RKO (cell line): Measurements from ENCODE around the gene ASB5.
"Not testable (repeated sequence)": the region's sequence is repeated elsewhere in the genome, so short reads cannot be mapped to it uniquely, and the experiment has no call there.

ENCODE experiments used
- DNase-seq: peaks from one replicate; pipeline ENCODE4 v3.0.0-alpha.2; 2016; ENCODE audit warnings: low spot score

ASB5 gene, protein sequence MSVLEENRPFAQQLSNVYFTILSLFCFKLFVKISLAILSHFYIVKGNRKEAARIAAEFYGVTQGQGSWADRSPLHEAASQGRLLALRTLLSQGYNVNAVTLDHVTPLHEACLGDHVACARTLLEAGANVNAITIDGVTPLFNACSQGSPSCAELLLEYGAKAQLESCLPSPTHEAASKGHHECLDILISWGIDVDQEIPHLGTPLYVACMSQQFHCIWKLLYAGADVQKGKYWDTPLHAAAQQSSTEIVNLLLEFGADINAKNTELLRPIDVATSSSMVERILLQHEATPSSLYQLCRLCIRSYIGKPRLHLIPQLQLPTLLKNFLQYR

DNA sequence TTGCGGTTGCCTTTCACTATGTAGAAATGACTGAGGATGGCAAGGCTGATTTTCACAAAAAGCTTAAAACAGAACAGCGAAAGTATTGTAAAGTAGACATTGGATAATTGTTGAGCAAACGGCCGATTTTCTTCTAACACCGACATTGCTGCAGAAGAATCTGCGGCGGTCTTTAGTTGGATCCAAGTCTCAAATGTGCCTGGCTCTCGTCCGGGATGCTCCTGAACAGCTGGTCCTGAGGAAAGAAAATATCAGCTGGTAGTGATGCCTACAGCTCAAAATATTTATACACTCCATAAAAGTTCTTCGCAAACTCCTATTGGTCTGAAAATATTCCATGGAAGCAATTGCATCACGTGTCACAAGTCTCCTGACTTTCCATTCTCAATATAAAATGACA lies at the start of gene ASB5:
ASB5 (minus strand) TSS at position 260 of the 400 bp plus-strand sequence; CDS start at position 146, 114 bp downstream.
- no peak for DNase-seq

DNA sequence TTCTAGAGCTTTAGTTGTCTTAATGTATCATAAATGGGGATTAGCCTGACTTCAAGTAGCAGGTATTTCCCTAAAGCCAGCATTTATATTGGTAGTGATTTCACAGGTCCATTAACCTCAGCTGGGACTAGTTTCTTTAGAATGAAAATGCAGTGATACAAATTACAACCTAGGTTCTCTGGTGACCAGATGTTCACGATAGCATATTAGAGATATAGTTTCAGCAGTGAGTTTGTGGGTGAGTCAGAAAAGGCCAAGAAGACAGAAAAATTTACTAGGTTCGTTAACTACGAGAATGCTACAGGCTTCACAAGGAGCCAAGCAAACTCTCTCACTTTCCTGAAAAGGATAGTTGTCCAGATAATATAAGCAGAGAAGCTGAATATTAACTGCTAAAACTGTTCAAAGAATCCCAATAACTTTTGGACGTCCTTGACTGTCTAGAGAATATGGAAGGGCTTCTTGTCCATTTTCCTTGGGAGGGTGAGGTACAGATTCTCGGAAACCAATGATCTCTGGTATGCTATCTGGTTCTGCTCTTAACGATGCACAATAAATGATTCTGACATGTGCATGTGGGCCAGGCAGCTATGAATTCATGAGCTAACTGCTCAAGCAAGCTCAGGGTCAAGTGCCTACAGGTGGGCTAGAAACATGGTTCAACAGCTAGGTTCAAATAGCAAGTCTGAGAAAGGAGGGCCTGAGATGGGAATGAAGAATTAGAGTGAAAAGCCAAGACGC lies 44.7 kb upstream of the ASB5 start:
- DNase-seq = no peak

DNA sequence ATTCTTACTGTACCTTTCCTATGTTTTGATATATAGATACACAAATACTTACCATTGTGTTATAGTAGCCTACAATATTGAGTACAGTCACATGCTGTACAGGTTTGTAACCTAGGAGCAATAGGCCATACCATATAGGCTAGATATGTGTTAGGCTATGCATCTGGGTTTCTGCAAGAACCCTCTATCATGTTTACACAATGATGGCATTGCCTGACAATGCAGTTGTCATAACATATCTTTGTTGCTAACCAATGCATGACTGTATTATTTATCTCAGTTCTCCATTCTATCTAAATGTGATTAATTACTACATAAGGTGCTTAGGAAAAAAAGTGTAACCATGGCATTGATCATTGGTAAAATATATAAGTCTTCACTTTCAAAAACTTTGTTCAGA lies 40.8 kb upstream of the ASB5 start:
- no peak for DNase-seq

DNA sequence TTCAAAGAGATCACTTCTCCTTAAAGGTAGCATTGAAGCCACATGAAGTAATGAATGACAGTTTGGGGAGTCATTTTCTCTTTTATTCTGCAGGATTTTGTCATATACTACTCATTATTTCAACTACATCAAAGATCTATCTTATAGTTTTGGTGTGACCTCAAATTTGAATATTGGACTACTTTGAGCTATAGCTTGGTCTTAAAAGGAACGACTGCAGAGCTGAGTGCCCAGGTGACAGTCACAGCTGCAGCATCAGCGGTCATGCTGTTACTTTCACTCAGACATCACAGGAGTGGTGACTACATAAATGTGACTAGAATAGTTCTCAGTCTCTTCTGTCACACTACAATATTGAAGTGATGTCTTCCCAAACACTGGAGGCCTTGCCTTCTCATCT lies 40.0 kb upstream of the ASB5 start:
- DNase-seq = no peak

DNA sequence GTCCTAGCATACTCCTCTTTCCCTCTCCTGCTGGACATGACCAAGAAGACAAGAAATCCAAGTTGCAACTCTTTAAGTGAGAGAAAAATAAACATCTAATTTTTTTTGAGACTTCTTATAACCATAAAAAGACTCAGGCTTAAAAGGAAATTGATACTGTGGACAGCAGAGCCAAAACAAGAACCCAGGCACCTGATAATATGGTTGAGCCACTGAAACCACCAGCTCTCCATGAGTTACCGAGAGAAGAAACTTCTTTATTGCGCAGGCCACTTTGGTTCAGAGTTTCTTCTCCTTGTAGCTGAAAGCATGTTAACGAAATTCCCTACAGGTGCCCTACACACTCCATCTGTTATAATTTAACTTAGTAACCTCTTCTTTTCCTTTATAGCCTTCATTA lies 39.4 kb upstream of the ASB5 start:
- DNase-seq = no peak

DNA sequence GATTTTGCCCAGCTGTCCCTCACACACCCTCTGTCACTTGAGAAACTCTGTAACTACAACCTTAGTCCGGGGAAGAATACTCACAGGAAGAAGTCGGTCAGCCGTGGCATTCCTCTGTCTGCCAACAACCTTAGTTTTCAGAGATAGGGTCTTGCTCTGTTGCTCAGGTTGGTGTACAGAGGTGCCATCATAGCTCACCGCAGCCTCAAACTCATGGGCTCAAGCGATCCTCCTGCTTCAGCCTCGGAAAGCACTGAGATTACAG lies 38.6 kb upstream of the ASB5 start:
- no peak for DNase-seq

DNA sequence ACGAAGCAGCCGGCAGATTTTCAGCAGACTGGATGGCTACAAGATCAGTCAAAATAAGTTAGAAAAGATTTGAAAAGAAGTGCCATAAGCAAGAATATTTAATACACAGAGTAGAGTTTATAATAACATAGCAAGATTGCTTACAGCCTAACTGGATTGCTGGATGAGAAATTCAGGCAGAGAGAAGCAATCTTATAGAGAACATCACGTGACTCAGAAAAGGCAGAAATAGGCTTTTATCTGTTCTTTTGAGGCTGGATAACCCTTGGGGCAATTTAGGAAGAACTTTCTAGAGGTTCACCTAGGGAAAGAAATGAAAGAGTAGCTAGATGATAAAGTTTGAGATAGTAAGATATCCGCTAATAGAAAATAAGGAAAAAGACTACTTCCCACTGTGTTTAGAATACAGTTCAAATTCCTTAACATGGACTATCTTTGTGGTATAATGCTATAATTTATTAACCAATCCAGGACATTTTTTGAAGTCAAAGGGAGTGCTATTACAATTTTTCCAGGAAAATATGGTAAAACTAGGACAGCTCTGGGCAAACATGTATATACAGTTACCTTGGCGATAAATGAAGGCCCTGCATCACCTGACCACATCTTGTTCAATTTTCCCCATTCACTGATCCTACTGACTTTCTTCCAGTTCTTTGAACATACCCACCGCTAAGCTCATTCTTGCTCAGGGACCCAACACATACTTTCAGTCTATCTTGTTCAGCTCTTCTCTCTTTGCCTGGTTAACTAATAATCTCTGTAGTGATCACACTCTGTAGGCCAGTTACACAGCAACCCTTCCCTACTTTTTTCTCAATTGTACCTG lies 38.0 kb upstream of the ASB5 start:
- DNase-seq = no peak

DNA sequence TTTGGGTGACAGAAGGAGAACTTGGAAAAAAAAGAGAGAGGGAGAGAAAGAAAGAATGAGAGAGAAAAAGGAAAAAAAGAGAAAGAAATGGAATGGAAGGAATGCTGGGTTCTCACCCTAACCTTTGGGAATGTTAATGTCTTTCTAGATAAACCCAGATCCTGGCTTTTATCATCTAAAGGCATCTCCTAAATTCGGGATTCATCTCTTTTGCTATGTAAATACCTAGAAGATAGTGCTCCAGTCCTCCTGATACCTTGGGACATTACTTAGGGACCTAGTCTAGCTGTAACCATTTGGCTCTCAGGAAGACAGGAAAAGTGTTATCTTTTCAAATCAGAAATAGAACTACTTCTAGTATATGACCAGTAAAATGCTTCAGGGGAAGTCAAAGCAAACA lies 34.9 kb upstream of the ASB5 start:
- DNase-seq = no peak

DNA sequence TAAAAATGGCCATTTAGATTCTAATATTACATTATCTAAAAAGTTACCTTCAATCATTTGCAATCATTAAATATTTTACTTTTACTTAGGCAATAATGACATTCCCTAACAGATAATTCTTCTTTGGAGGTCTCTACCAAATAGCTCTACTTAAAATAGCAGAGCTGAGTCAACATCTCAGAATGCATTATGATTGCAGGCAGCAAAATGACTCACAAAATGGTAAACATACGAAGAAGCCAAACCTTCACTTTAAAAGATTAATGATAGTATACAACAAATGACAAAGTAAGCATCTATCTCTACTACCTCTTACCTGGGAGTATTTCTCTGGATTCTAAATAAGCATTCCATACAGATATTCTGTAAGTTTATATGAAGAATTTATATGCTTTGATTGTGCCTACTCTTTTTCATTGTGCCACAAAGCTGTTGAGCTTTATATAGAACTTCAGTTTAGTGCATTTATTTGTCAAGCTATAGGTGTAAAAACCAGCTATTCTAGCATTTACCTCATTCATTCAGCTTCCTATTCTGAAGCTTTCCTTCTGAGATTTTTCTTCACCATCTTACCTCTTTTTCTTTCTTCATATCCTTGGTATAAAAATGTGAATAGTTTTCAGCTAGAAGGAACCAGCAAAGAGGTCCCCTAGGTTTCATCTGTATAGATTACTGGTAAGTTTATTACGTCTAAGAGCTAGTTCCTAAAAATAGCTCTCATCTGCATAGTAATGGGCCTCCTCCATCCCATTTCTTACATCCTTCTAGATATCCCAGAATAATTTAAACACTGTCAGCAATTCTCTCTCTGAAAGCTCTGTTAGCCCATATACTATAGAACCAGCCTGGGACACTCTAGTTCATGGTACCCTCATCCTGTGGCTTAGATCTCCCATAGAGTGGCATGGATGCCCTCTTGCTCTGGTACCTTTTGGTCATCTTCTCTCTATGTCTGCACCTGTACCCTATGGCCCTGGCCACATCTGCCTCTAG lies 33.6 kb upstream of the ASB5 start:
- DNase-seq = peak; percentile 62

DNA sequence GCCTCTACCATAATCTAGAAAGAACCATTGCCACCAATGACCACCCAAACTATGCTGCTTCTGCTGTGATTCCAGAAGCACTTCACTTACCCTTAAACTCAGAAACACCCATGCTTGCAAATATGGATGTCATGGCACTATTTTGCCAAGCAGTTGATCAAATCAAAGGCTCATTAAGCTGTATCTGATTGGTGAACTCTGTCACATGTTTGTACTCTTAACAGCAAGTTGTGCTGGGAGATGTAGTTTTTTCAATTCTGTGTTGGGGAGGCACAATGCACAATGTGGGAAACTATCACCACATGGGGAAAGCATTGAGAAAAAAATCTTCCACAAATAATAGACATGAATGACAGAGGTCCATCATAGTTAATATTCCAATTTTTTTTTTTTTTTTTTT lies 31.5 kb upstream of the ASB5 start:
- DNase-seq = no peak

DNA sequence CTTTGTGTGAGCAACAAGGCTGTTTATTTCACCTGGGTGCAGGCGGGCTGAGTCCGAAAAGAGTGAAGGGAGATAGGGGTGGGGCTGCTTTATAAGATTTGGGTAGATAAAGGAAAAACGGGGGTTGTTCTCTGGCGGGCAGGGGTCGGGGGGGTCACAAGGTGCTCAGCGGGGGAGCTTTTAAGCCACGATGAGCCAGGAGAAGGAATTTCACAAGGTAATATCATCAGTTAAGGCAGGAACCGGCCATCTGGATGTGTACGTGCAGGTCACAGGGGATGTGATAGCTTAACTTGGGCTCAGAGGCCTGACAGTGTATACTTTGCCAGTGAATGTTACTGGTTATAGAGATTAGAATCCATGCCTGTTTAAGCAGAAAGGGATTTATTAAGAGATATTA lies 31.0 kb upstream of the ASB5 start:
- no peak for DNase-seq

DNA sequence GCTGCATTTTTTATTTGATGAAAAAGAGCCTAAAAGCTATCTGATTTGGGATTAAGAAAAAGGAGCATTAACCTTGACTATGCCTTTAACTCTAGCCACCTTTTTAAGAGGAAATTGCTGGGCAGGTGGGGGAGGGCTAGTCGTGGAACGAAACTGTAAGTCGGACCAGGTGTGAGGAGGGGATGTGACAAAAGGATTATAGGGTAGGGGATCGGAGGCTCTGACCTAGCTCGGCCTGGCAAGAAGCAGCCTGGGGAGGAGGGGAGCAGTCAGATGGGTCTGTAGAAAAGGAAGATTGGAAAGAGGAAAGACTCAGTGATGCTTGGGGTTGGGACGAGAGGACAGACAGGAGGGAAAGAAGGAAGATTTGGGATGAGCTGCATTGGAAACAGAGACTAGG lies 29.6 kb upstream of the ASB5 start:
- no peak for DNase-seq

DNA sequence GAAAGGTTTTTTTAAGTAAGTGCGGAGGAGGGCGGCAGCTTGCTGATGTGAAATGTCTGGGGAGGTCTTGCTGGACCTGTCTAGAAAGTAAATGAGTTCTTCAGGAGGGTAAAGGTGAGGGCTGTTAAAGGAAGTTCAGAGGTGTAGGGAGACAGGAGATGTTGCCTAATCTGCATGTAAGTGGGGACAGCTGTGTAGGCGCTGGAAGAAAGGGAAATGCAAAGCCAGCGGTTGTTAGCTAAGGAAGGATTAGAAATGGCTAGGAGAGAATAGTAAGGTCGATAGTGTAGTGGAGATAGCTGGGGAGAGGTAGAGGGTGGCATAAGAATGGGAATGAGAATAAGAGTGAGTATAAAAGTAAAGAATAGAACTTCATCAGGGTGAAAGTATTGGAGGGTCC lies 26.9 kb upstream of the ASB5 start:
- DNase-seq = not testable (repeated sequence)

DNA sequence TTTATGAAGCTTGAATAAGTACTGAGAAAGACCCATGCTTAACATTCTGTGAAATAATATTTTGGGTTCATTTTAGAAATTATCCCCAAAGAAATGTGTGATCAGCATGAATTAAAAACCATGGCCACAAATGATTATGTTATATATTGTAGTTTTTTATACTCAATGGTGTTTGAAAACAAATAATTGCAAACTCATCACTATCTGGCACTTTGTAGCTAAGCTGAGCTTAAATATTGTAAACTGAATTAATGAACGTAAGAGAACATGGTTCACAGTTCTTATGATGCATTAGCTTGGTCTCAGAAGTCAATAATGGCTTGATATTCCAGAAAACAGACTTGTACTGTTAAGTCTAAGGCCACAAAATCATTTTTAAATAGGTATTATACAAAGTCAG lies 24.6 kb upstream of the ASB5 start:
- DNase-seq = no peak

DNA sequence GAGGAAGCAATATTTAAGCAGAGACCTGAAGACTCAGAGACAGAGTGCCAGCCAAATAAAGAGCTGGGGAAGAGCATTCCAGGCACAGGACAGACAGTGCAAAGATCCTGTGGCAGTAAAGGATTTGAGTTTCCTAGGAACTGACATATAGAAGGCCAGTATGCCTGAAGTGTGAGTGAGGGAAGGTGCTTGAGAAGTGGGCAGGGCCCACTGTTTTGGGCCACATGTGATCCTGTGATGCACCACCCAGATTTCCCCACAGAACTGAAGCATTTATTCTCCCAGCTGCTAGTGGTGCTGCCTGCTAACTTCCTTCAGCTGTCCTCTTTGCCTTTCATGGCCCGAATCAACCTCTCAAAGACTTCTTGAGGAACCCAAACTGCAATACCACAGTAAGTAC lies 23.9 kb upstream of the ASB5 start:
- no peak for DNase-seq

DNA sequence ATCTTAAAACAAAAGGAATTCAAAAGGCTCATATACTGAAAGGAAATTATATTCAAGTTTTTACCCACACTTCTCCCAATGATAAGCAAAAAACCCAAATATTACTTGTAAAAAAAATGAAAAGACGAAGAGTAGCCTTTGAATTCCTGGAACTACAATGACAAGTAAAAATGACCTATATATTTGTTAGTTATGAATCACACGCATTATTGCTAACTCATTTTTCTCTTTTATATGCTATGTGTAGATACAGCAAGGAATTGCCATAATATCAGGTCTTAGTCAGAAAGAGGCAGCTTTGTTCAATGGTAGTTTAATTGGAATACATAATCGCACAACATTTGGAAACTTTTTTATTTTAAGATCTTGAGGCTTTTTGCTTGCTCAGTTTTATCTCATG lies 22.7 kb upstream of the ASB5 start:
- DNase-seq = no peak

DNA sequence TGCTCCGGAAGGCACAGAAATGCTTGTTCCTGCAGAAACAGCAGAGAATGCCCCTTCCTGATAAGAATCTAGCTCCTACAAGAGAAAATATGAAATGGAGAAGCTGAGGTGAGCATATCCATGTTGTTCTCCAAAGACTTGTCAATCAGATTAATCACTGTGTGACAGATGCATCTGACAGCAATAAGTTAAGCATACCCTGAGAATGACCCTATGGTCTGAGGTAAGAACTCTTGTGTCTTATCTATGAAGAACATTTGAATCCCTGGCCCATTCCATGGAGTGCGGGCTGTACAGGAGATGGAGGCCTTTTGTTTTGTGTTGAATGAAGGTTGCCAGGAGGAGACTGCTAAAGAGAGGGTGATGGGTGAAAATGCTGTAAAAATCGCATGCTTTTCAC lies 21.5 kb upstream of the ASB5 start:
- DNase-seq = no peak

DNA sequence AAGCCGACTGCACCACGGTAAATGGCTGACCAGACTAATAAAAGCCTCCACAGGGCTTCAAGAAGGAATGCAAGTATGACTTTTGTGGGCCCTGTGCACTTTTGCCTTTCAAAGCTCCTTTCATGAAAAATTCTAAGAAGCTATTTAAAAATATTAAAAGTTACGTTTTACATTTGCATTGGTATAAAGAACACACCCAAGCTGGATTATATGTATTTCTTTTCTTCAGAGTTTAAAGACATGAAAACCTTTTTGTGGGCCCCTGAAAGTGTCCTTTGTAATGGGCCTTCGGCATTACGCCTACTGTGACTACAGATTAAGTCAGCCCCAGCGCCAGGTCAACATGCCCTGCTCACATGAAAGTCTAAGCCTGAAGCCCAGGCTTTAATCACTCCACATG lies 20.5 kb upstream of the ASB5 start:
- no peak for DNase-seq

DNA sequence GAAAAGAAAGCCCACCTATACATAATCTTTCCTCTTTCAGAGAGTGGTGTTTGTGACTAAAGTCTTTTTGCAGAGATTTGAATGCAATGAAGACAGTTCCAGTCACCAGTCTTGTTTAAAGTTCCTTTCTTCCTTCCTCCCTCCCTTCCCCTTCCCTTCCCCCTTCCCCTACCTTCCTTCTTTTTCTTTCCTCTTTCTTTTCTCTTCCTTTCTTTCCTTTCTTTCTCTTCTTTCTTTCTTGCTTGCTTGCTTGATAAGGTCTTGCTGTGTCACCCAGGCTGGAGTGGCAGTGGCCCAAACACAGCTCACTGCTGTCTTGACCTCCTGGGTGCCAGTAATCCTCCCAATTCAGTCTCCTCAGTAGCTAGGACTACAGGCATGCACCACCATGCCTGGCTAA lies 19.0 kb upstream of the ASB5 start:
- DNase-seq = no peak

DNA sequence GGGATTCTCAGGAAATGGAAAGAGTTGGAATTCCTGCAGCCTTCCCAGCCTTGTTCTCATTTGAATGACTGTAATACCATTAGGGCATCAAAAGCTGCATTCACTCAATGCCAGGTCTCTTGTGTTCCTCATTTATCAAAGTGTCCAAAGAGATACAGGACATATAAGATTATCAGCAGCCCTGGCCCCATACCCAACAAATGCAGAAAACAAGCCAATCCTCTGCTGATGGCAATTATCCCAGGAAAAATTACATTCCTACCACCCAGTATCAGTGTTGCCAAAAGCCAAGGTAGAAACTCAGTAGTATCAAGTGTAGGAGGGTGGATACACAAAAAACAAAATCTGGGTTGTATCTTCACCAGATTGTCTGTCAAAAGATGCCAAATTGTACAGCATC lies 18.5 kb upstream of the ASB5 start:
- DNase-seq = no peak

DNA sequence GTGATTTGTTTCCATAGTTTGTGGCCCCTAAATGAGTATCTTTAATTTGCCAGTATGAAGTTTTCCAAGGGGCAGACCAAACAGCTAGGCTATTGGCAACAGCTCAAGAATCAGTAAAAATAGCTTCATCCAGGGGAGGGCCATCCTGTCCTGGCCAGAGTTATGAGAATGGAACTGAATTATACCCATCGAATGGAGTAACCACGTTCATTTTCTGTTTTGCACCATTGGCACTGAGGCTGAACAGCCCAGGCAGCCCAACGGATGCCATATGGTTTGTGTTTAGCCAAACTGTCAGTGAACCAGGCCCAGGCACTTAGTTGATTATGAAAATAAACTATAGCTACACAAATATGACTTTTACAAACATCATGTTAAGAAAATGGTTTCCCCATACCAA lies 17.7 kb upstream of the ASB5 start:
- DNase-seq = no peak

DNA sequence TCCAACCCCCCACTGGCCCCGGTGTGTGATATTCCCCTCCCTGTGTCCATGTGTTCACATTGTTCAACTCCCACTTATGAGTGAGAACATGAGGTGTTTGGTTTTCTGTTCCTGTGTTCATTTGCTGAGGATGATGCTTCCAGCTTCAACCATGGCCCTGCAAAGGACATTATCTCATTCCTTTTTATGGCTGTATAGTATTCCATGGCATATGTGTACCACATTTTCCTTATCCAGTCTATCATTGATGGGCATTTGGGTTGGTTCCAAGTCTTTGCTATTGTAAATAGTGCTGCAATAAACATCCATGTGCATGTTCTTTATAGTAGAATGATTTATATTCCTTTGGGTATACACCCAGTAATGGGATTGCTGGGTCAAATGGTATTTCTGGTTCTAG lies 10.5 kb upstream of the ASB5 start:
- not testable (repeated sequence) for DNase-seq
